ENCODE results near the gene FNBP1. TPM values are rescaled to one million over a fixed set of nuclear protein-coding genes. Genes with fewer than 3 reads are reported as not detected.

Gene FNBP1
- total and polyA plus RNA-seq, 2 donors (not counting 1 experiment from before 2014, with no cell fraction given), result 42.9 to 318 TPM

DNA sequence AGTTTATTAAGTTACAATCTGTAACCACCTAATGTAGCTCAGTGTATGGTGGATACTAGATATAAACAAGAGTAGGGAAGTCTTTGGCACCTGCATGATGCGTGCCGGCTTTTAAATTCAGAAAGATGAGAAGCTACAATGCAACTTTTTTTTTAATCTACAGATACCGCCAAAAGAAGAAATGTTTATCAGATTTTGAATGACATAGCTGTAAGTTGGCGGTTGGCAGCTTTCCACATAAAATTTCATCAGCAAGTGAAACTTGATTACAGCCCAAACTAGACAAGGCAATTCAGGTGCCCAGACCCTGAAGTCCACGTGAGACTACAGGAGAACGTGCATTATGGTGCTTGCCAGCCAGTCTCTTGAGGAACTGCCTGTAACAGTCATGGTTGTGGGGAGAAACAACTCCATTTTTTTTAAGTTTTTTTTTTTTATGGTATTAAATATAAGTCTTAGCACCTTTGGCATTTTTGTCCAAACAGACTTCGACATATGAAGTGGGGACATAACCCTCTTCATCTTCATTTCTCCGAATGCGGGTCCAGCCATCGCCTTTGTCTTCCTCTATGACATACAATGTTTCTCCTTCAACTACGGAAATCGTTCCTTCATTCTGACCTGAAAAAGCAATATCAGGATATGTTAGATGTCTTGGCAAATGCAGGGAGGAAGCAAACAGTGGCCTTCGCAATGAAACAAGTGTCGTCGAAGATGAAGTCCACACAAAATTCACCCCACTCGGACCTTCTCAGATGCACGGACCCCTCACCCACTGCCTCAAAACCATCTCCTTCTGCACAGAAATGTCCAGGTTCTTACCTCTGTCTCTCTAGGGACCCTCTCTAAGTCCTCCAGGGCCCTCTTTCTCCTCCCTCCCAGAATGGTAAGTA is 147.4 kb downstream of the FNBP1 start:
- no peak overlapping the region for H2AFZ ChIP-seq (ENCODE audit: insufficient read depth, low read depth, low read length, poor library complexity, severe bottlenecking)
- no peak for TF ChIP-seq EZH2 (IDR thresholded peaks at IDR 0.05; ENCODE audit: borderline replicate concordance, insufficient read depth, low read depth, low read length, poor library complexity, severe bottlenecking)
- TF ChIP-seq, protein P1, sequence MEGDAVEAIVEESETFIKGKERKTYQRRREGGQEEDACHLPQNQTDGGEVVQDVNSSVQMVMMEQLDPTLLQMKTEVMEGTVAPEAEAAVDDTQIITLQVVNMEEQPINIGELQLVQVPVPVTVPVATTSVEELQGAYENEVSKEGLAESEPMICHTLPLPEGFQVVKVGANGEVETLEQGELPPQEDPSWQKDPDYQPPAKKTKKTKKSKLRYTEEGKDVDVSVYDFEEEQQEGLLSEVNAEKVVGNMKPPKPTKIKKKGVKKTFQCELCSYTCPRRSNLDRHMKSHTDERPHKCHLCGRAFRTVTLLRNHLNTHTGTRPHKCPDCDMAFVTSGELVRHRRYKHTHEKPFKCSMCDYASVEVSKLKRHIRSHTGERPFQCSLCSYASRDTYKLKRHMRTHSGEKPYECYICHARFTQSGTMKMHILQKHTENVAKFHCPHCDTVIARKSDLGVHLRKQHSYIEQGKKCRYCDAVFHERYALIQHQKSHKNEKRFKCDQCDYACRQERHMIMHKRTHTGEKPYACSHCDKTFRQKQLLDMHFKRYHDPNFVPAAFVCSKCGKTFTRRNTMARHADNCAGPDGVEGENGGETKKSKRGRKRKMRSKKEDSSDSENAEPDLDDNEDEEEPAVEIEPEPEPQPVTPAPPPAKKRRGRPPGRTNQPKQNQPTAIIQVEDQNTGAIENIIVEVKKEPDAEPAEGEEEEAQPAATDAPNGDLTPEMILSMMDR (IDR thresholded peaks at IDR 0.05), result no peak
- peaks cover 32 to 52% of the 10 kb centered on the region in 2 donors for H3K4me1 ChIP-seq (ENCODE audit: control insufficient read depth in 2 of 2, insufficient read depth in 2 of 2, low read length in 2 of 2)
- no peak overlapping the region for H3K9ac ChIP-seq (ENCODE audit: low read length)
- peaks cover 2 to 54% of the 10 kb centered on the region in 2 experiments for H3K36me3 ChIP-seq (replicated peaks in 1 of 2; ENCODE audit: control extremely low read depth in 1 of 2, control insufficient read depth in 1 of 2, extremely low read depth in 1 of 2, insufficient read depth in 2 of 2, low read length in 1 of 2)
- H3K27me3 Mint-ChIP-seq, result no peaks in the 10 kb centered on the region
- peak overlapping the region; percentile 73 for H3K27ac Mint-ChIP-seq
- no peaks in the 10 kb centered on the region for H3K9me3 Mint-ChIP-seq (ENCODE audit: insufficient read depth)
- peak overlapping the region in 1 of 2 donors; percentile 78 for H3K27ac ChIP-seq (ENCODE audit: low read length in 2 of 2)
- ChIA-PET POLR2A (interaction anchor here (0.6 kb wide), 1 partner anchor 9 kb away, joined by 5 read pairs; no protein-coding TSS in a partner anchor), CTCF (interaction anchor here (0.7 kb wide), 1 partner anchor 245 kb away, joined by 3 read pairs; no protein-coding TSS in a partner anchor)
- peaks cover 28% of the 10 kb centered on the region for H3K79me2 ChIP-seq (ENCODE audit: control insufficient read depth, insufficient read depth, low read length)
- WGBS (ENCODE audit: insufficient coverage), result 100% methylated on average over 4 of the region's 17 CpGs
- no peaks in the 10 kb centered on the region for H3K27me3 ChIP-seq (replicated peaks in 1 of 4; ENCODE audit: control extremely low read depth in 1 of 4, control insufficient read depth in 3 of 4, insufficient read depth in 4 of 4, low read length in 3 of 4)
- intact Hi-C loops (cut with micrococcal nuclease), result no loop called here
- DNase-seq (no peak), ATAC-seq (ENCODE audit: low read depth) (no peak)
- peaks cover 63% of the 10 kb centered on the region for H3K4me1 Mint-ChIP-seq
- H3K4me3 Mint-ChIP-seq, result no peak overlapping the region
- no peaks in the 10 kb centered on the region for H4K20me1 ChIP-seq (ENCODE audit: control insufficient read depth, insufficient read depth, low read length, poor library complexity, severe bottlenecking)
- no peaks in the 10 kb centered on the region for H3K9me3 ChIP-seq (ENCODE audit: control extremely low read depth in 1 of 3, control insufficient read depth in 2 of 3, insufficient read depth in 1 of 3, low read length in 2 of 3)
- H3K4me3 ChIP-seq (ENCODE audit: control extremely low read depth in 1 of 5, extremely low read depth in 1 of 5, insufficient read depth in 1 of 5, low read depth in 2 of 5, low read length in 4 of 5), result no peak overlapping the region
- H3K4me2 ChIP-seq (replicated peaks; ENCODE audit: low read depth, low read length, poor library complexity, severe bottlenecking), result no peak overlapping the region

All from B cell (primary cell).